Measurements from ENCODE around the gene ZNF580.

DNA sequence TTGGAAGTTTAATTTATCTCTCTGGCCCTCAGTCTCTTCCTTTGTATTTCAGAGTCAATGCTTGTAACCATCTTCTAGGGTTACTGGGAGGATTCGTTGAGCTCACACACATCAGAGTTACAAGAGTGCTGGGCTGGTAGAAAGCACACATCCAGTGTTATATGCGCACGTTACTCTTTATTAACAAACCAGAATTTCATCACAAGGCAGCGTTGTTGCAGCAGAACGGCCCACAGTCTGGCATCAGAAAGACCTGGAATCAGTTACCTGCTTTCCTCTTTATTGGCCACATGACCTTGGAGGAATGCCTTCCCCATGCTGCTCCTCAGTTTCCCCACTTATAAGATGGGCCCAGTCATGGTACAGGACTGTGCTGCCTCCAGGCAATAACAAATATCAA lies 31.5 kb upstream of the ZNF580 start:
- no peak for TF ChIP-seq HNRNPUL1 (IDR thresholded peaks at IDR 0.05; ENCODE audit: low read length)
- TF ChIP-seq, protein P1, sequence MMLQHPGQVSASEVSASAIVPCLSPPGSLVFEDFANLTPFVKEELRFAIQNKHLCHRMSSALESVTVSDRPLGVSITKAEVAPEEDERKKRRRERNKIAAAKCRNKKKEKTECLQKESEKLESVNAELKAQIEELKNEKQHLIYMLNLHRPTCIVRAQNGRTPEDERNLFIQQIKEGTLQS (IDR thresholded peaks at IDR 0.05), result no peak
- TF ChIP-seq, protein P1 (CRISPR knock-in tag; conservative IDR thresholded peaks at IDR 0.05), result no peak
- no peak for TF ChIP-seq KLF16 (IDR thresholded peaks at IDR 0.05)
- TF ChIP-seq ERF (CRISPR knock-in tag; IDR thresholded peaks at IDR 0.05), result no peak
